Uterus (tissue), 4 donors: ENCODE results near the gene RFXAP. TPM values are rescaled to one million over a fixed set of nuclear protein-coding genes. Genes with fewer than 3 reads are reported as not detected.

ENCODE experiments used
- DNase-seq, 2 donors: peaks; one replicate each; pipeline ENCODE4 v3.0.0-alpha.2; 2019 to 2020
- H3K27ac ChIP-seq, 2 donors: fragments of 200-600 bp; sonication (generic); 1 replicate in 1 of 2; 2 replicates in 1 of 2; pipeline ENCODE4 v1.5.1; 2016 to 2018
- H3K27me3 ChIP-seq, 2 donors: fragments of 200-600 bp; sonication (generic); one replicate each; pipeline ENCODE4 v1.5.1; 2018 to 2019; ENCODE audit warnings: control low read depth in 1 of 2
- H3K36me3 ChIP-seq, 2 donors: fragments of 200-600 bp; sonication (generic); one replicate each; pipeline ENCODE4 v1.5.1; 2019; ENCODE audit warnings: control low read depth in 1 of 2
- H3K4me1 ChIP-seq, 2 donors: fragments of 200-600 bp; sonication (generic); one replicate each; pipeline ENCODE4 v1.5.1; 2018 to 2019; ENCODE audit warnings: control low read depth in 1 of 2
- H3K4me3 ChIP-seq, 2 donors: fragments of 200-600 bp; sonication (generic); 1 replicate in 1 of 2; 2 replicates in 1 of 2; pipeline ENCODE4 v1.5.1; 2018 to 2019; ENCODE audit warnings: mild to moderate bottlenecking in 1 of 2
- H3K9me3 ChIP-seq, 2 donors: fragments of 200-600 bp; sonication (generic); one replicate each; pipeline ENCODE4 v1.5.1; 2019; ENCODE audit warnings: control low read depth in 1 of 2
- CTCF ChIP-seq, 4 experiments: fragments of 200-600 bp in 2 of 4; fragments of 450-650 bp in 2 of 4; sonication (generic) in 2 of 4; IDR thresholded peaks; one replicate each; pipeline ENCODE4 v1.5.1; 2016 to 2019; ENCODE audit warnings: antibody characterized with exemption in 4 of 4, mild to moderate bottlenecking in 2 of 4, moderate library complexity in 1 of 4
- POLR2A ChIP-seq, 2 donors: fragments of 450-650 bp; IDR thresholded peaks; one replicate each; pipeline ENCODE4 v1.6.1; 2016; ENCODE audit warnings: antibody characterized with exemption in 2 of 2, mild to moderate bottlenecking in 1 of 2, moderate library complexity in 1 of 2
- intact Hi-C: fragments of 100-400 bp; cut with DNase I; formaldehyde crosslinking; loops from one replicate; pipeline ENCODE4 v1.15.1; 2023; ENCODE audit warnings: low total_unique reads
- total RNA-seq, 4 donors: library from RNA; depleted of rRNA in 3 of 4; stranded (reverse); fragments of >200 nt in 3 of 4; gene quantifications; one replicate each; pipeline versions ENCODE4 v1.1.0 to v1.2.4, GENCODE V29; 2014 to 2023
- donor health status: DM: yes; HTN: yes; CAD: no.

The RFXAP gene
- total RNA-seq, 4 donors from 2014 or later, result 5.4 to 15.6 (median 12.0) TPM

- intact Hi-C loops, result no loop called here
- Histone ChIP-seq H3K4me3 (no peak overlapping the region), H3K9me3 (no peaks in the 10 kb centered on the region), H3K36me3 (no peaks in the 10 kb centered on the region), H3K27me3 (no peaks in the 10 kb centered on the region), H3K27ac (no peak overlapping the region), H3K4me1 (no peaks in the 10 kb centered on the region)
- DNase-seq, result no peak
- TF ChIP-seq CTCF (IDR thresholded peaks at IDR 0.05) (no peak), POLR2A (IDR thresholded peaks at IDR 0.05) (no peak)
These were observed 40.2 kb downstream of the RFXAP start for GRCh38 chr13:36859259-36859658.

DNA sequence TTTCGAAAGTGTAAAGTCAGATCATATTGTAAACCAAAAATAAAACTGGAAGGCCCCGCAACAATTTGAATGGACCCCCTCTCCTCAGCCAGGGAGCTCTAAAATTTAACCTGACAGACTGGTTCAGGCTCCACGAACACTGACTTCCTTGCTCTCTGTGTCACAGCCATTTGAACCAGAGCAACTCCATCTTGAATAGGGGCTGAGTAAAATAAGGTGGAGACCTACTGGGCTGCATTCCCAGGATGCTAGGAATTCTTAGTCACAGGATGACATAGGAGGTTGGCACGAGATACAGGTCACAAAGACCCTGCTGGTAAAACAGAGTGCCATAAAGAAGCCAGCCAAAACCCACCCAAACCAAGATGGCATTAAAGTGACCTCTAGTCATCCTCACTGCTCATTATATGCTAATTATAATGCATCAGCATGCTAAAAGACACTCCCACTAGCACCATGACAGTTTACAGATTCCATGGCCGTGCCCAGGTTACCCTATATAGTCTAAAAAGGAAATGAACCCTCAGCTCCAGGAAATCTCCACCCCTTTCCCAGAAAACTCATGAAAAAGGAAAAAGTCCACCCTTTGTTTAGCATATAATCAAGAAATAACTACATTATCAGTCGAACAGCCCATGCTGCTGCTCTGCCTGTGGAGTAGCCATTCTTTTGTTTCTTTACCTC, 43.1 kb downstream of the RFXAP start:
- H3K36me3 ChIP-seq, result no peaks in the 10 kb centered on the region
- DNase-seq, result no peak
- H3K27ac ChIP-seq, result no peak overlapping the region
- no peak overlapping the region for H3K4me3 ChIP-seq
- H3K4me1 ChIP-seq, result no peaks in the 10 kb centered on the region
- no peaks in the 10 kb centered on the region for H3K9me3 ChIP-seq
- no peaks in the 10 kb centered on the region for H3K27me3 ChIP-seq
- intact Hi-C loops, result no loop called here
- TF ChIP-seq POLR2A (IDR thresholded peaks at IDR 0.05), result no peak
- no peak for TF ChIP-seq CTCF (IDR thresholded peaks at IDR 0.05)

DNA sequence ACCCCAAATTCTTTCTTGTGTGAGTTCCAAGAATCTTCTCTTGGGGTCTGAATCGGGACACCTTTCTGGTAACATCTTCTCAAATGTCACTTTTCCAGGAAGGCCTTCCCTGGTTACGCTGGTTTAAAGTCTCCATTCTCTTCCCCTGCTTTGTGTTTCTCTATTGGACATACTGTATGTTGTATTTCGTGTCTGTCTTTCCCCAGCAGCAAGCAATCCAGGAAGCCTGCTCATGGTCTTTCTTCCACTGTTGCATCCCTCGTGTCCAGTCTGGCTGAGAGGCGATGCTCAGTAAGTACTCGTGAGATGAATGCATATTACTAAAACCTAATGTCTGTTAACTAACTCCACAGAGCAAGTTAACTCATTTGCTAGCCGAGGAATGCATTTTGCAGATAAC, 43.7 kb downstream of the RFXAP start:
- TF ChIP-seq CTCF (IDR thresholded peaks at IDR 0.05) (no peak), POLR2A (IDR thresholded peaks at IDR 0.05) (no peak)
- Histone ChIP-seq H3K27me3 (no peaks in the 10 kb centered on the region), H3K36me3 (no peaks in the 10 kb centered on the region), H3K4me3 (no peak overlapping the region), H3K27ac (no peak overlapping the region), H3K4me1 (no peaks in the 10 kb centered on the region), H3K9me3 (no peaks in the 10 kb centered on the region)
- no peak for DNase-seq
- intact Hi-C loops, result no loop called here

- Histone ChIP-seq H3K36me3 (no peaks in the 10 kb centered on the region), H3K4me3 (no peak overlapping the region)
- intact Hi-C loops, result no loop called here
These were observed 46.2 kb downstream of the RFXAP start for GRCh38 chr13:36865265-36865664.

DNA sequence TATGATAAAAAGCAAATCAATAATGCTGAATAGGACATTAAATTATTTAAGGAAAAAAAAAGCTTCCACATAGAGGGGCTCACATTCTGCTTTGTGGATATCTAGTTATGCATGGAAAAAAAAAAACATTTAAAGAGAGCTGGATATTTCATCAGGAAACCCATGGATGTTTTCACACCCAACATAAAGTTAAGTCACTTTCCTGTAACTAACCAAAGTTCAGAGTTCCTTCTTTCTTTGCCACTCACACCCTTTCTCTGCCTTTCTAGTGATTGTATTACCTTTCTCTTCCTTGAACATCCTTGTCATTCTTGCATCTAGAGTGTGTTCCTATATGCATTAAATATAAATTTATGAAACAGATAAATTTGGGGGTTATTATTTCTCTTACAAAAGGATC, 47.2 kb downstream of the RFXAP start:
- H3K27me3 ChIP-seq, result no peaks in the 10 kb centered on the region
- H3K9me3 ChIP-seq, result no peaks in the 10 kb centered on the region
- no peaks in the 10 kb centered on the region for H3K4me1 ChIP-seq
- no peak overlapping the region for H3K27ac ChIP-seq
- TF ChIP-seq POLR2A (IDR thresholded peaks at IDR 0.05), result no peak
- no peak for TF ChIP-seq CTCF (IDR thresholded peaks at IDR 0.05)
- H3K36me3 ChIP-seq, result no peaks in the 10 kb centered on the region
- no peak for DNase-seq
- no peak overlapping the region for H3K4me3 ChIP-seq
- intact Hi-C loops, result no loop called here

More at GRCh38 chr13:36865265-36865664, 46.2 kb downstream of the RFXAP start:
- Histone ChIP-seq H3K4me1 (no peaks in the 10 kb centered on the region), H3K9me3 (no peaks in the 10 kb centered on the region), H3K27me3 (no peaks in the 10 kb centered on the region), H3K27ac (no peak overlapping the region)
- TF ChIP-seq CTCF (IDR thresholded peaks at IDR 0.05), result no peak
- no peak for TF ChIP-seq POLR2A (IDR thresholded peaks at IDR 0.05)
- no peak for DNase-seq
